ENCODE results near the gene SIM1. TPM values are rescaled to one million over a fixed set of nuclear protein-coding genes. Genes with fewer than 3 reads are reported as not detected.

SIM1 gene
- total RNA-seq, 2 donors from 2014 or later, result not detected

- Histone ChIP-seq H3K9me3 (no peaks in the 10 kb centered on the region), H3K4me1 (no peaks in the 10 kb centered on the region), H3K36me3 (no peaks in the 10 kb centered on the region), H3K27me3 (no peaks in the 10 kb centered on the region), H3K4me3 (no peak overlapping the region), H3K27ac (no peak overlapping the region)
- no peak for DNase-seq (ENCODE audit: low spot score)
- no peak for TF ChIP-seq CTCF (IDR thresholded peaks at IDR 0.05)
Observed at GRCh38 chr6:100344321-100344720, 120.4 kb downstream of the SIM1 start.

- no peak for DNase-seq (ENCODE audit: low spot score)
- no peaks in the 10 kb centered on the region for H3K4me1 ChIP-seq
- no peak for TF ChIP-seq CTCF (IDR thresholded peaks at IDR 0.05)
- H3K27me3 ChIP-seq, result no peaks in the 10 kb centered on the region
- H3K36me3 ChIP-seq, result no peaks in the 10 kb centered on the region
- H3K4me3 ChIP-seq, result no peak overlapping the region
- H3K9me3 ChIP-seq, result no peaks in the 10 kb centered on the region
- no peak overlapping the region for H3K27ac ChIP-seq
Observed at GRCh38 chr6:100343316-100344077, 121.2 kb downstream of the SIM1 start.

DNA sequence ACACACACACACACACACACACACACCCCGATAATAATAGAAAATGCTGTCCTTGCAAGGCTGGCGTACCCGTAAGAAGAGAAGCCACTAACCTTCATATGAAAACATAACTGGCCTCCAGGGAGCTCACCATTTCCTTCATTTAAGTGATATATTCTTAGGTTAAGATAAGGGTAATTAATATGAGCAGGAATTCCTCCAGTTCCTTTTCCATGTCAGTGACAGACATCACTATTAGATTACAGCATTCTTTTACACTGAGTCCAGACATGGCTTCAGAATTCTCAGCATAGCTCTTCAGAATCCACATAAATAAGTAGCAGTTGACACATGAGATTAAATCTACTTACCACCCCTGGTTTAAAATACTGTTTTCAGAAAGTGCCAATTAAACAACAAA is 121.9 kb downstream of the SIM1 start:
- Histone ChIP-seq H3K27me3 (no peaks in the 10 kb centered on the region), H3K4me3 (no peak overlapping the region), H3K9me3 (no peaks in the 10 kb centered on the region), H3K36me3 (no peaks in the 10 kb centered on the region), H3K4me1 (no peaks in the 10 kb centered on the region), H3K27ac (no peak overlapping the region)
- no peak for DNase-seq (ENCODE audit: low spot score)
- no peak for TF ChIP-seq CTCF (IDR thresholded peaks at IDR 0.05)

DNA sequence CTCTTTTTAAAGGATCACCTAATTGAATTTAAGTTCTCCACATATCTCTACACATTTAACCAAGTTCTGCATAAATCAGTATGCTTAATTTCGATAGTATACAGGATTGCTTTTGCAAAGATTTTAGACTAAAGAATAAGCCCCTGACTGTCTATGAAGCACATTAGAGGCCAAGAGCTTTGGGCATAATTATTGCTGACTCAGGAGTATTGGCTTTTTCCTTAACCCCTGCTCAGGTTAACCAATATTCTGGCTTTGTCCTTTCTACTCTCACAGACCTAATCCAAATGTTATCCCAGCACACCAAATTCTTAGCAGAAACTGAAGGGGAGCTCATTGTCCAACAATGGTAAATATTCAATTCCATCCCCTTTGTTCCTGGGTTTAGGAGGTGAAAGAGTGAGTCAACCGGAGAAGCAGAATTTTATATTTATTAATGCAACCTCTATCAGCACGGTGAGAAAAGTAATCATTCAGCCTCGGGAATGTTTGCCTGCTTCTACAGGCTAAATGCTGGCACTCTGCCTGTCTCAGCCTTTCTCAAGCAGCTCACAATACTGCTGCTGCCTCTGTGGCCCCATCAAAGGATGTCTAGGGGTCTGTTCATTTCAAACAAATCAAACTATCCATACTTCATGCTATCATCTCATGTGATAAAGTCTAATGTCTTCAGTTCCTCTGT is 125.0 kb downstream of the SIM1 start:
- TF ChIP-seq CTCF (IDR thresholded peaks at IDR 0.05), result no peak
- H3K36me3 ChIP-seq, result no peaks in the 10 kb centered on the region
- H3K4me3 ChIP-seq, result no peak overlapping the region
- no peaks in the 10 kb centered on the region for H3K9me3 ChIP-seq
- H3K4me1 ChIP-seq, result no peaks in the 10 kb centered on the region
- H3K27ac ChIP-seq, result no peak overlapping the region
- H3K27me3 ChIP-seq, result no peaks in the 10 kb centered on the region
- no peak for DNase-seq (ENCODE audit: low spot score)

GRCh38 chr6:100338090-100338489 is 126.6 kb downstream of the SIM1 start:
- no peak overlapping the region for H3K4me3 ChIP-seq
- DNase-seq (ENCODE audit: low spot score), result no peak
- no peak for TF ChIP-seq CTCF (IDR thresholded peaks at IDR 0.05)
- H3K4me1 ChIP-seq, result no peaks in the 10 kb centered on the region
- no peaks in the 10 kb centered on the region for H3K36me3 ChIP-seq
- H3K27ac ChIP-seq, result no peak overlapping the region
- no peaks in the 10 kb centered on the region for H3K9me3 ChIP-seq
- H3K27me3 ChIP-seq, result no peaks in the 10 kb centered on the region
